K562 treated with DMSO at 1 percent for 4 hours (cell line): Measurements from ENCODE around the gene ADAM17. TPM values are rescaled to one million over a fixed set of nuclear protein-coding genes. Genes with fewer than 3 reads are reported as not detected.

Experiments used
- total RNA-seq: library from RNA; unstranded; fragments of 300-600 nt; gene quantifications from 2 replicates; pipeline ENCODE4 v1.2.3, GENCODE V29; 2022; ENCODE audit not compliant: insufficient read depth

Gene ADAM17
- 17.5 and 20.0 TPM in 2 replicates for total RNA-seq

GRCh38 chr2:9555297-9556120, at the start of gene ADAM17:
TSS of gene ADAM17 (minus strand) at chr2:9555830. CDS start at chr2:9555605, 225 bp downstream.

GRCh38 chr2:9474361-9475057, 81.1 kb downstream of the ADAM17 start, which contains the start of gene IAH1:
TSS of gene IAH1 (plus strand) at chr2:9474551. CDS start at chr2:9474567, 16 bp downstream.

Other genes with a start within 250 kb of the ADAM17 start
- gene ITGB1BP1, start 132.3 kb downstream of the ADAM17 start, total RNA-seq, result 39.8 and 40.3 TPM in 2 replicates
- 36.3 and 39.1 TPM in 2 replicates for gene CPSF3, start 132.2 kb downstream of the ADAM17 start, total RNA-seq
- 0.43 and 0.71 TPM in 2 replicates for gene IAH1, start 81.3 kb downstream of the ADAM17 start, total RNA-seq
- 124 and 131 TPM in 2 replicates for gene YWHAQ, start 75.2 kb upstream of the ADAM17 start, total RNA-seq